GM12878 (cell line): ENCODE results near the gene FETUB.

Experiments used
- CHD2 ChIP-seq: IDR thresholded peaks from 2 replicates; pipeline ENCODE4 v1.6.1; 2011; ENCODE audit warnings: low read depth, low read length, improper control_type of control experiment, borderline replicate concordance
- HDAC6 ChIP-seq: fragments of 200-600 bp; sonication (generic); IDR thresholded peaks from one replicate; pipeline ENCODE4 v1.8.0; 2017; ENCODE audit warnings: antibody characterized with exemption; ENCODE audit not compliant: unreplicated experiment
- POLR2AphosphoS5 ChIP-seq: IDR thresholded peaks from 2 replicates; pipeline ENCODE4 v1.6.1; 2011; ENCODE audit warnings: mild to moderate bottlenecking, low read length, inconsistent platforms
- RCOR1 ChIP-seq: conservative IDR thresholded peaks from 2 replicates; pipeline ENCODE4 v1.6.1; 2012; ENCODE audit warnings: low read depth, low read length, improper control_type of control experiment
- RELB ChIP-seq: fragments of 450-650 bp; IDR thresholded peaks from 2 replicates; pipeline ENCODE4 v1.6.1; 2017; ENCODE audit warnings: low read depth, mild to moderate bottlenecking, moderate library complexity
- TF ChIP-seq, protein P1 (sequence below): IDR thresholded peaks from 2 replicates; pipeline ENCODE4 v1.6.1; 2012; ENCODE audit warnings: low read depth, low read length, improper control_type of control experiment
- TF ChIP-seq, protein P2 (sequence below), 3 experiments: IDR thresholded peaks in 2 of 3; conservative IDR thresholded peaks in 1 of 3; 2 replicates each; pipeline ENCODE4 v1.5.1; 2011; ENCODE audit warnings: low read depth in 3 of 3, low read length in 3 of 3, mild to moderate bottlenecking in 3 of 3, control low read depth in 2 of 3, moderate library complexity in 2 of 3, inconsistent platforms in 1 of 3, mixed read lengths in 1 of 3; ENCODE audit not compliant: control insufficient read depth in 2 of 3, insufficient read depth in 1 of 3; ENCODE audit errors: extremely low read depth in 1 of 3
- TF ChIP-seq, protein P3 (sequence below): IDR thresholded peaks from 2 replicates; pipeline ENCODE4 v1.6.1; 2012; ENCODE audit warnings: mild to moderate bottlenecking, low read depth, low read length

- no peak for TF ChIP-seq CHD2
- no peak for TF ChIP-seq RCOR1
- TF ChIP-seq, protein P1, sequence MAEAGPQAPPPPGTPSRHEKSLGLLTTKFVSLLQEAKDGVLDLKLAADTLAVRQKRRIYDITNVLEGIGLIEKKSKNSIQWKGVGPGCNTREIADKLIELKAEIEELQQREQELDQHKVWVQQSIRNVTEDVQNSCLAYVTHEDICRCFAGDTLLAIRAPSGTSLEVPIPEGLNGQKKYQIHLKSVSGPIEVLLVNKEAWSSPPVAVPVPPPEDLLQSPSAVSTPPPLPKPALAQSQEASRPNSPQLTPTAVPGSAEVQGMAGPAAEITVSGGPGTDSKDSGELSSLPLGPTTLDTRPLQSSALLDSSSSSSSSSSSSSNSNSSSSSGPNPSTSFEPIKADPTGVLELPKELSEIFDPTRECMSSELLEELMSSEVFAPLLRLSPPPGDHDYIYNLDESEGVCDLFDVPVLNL: no peak
- no peak for TF ChIP-seq RELB
- no peak for TF ChIP-seq HDAC6
- TF ChIP-seq, protein P2, sequence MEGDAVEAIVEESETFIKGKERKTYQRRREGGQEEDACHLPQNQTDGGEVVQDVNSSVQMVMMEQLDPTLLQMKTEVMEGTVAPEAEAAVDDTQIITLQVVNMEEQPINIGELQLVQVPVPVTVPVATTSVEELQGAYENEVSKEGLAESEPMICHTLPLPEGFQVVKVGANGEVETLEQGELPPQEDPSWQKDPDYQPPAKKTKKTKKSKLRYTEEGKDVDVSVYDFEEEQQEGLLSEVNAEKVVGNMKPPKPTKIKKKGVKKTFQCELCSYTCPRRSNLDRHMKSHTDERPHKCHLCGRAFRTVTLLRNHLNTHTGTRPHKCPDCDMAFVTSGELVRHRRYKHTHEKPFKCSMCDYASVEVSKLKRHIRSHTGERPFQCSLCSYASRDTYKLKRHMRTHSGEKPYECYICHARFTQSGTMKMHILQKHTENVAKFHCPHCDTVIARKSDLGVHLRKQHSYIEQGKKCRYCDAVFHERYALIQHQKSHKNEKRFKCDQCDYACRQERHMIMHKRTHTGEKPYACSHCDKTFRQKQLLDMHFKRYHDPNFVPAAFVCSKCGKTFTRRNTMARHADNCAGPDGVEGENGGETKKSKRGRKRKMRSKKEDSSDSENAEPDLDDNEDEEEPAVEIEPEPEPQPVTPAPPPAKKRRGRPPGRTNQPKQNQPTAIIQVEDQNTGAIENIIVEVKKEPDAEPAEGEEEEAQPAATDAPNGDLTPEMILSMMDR (IDR thresholded peaks at IDR 0.05 in 2 of 3, conservative IDR thresholded peaks at IDR 0.05 in 1 of 3; ENCODE audit: control insufficient read depth in 2 of 3, extremely low read depth in 1 of 3, insufficient read depth in 1 of 3, low read depth in 3 of 3, low read length in 3 of 3): no peak
- TF ChIP-seq, protein P3, sequence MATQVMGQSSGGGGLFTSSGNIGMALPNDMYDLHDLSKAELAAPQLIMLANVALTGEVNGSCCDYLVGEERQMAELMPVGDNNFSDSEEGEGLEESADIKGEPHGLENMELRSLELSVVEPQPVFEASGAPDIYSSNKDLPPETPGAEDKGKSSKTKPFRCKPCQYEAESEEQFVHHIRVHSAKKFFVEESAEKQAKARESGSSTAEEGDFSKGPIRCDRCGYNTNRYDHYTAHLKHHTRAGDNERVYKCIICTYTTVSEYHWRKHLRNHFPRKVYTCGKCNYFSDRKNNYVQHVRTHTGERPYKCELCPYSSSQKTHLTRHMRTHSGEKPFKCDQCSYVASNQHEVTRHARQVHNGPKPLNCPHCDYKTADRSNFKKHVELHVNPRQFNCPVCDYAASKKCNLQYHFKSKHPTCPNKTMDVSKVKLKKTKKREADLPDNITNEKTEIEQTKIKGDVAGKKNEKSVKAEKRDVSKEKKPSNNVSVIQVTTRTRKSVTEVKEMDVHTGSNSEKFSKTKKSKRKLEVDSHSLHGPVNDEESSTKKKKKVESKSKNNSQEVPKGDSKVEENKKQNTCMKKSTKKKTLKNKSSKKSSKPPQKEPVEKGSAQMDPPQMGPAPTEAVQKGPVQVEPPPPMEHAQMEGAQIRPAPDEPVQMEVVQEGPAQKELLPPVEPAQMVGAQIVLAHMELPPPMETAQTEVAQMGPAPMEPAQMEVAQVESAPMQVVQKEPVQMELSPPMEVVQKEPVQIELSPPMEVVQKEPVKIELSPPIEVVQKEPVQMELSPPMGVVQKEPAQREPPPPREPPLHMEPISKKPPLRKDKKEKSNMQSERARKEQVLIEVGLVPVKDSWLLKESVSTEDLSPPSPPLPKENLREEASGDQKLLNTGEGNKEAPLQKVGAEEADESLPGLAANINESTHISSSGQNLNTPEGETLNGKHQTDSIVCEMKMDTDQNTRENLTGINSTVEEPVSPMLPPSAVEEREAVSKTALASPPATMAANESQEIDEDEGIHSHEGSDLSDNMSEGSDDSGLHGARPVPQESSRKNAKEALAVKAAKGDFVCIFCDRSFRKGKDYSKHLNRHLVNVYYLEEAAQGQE: no peak
- no peak for TF ChIP-seq POLR2AphosphoS5
These were observed 30.0 kb downstream of the FETUB start for GRCh38 chr3:186670155-186670554.
